ENCODE results near the gene IFITM2. TPM values are rescaled to one million over a fixed set of nuclear protein-coding genes. Genes with fewer than 3 reads are reported as not detected.

Gene IFITM2
- total RNA-seq, 4 donors from 2014 or later, result 83.2 to 318 (median 92.9) TPM

DNA sequence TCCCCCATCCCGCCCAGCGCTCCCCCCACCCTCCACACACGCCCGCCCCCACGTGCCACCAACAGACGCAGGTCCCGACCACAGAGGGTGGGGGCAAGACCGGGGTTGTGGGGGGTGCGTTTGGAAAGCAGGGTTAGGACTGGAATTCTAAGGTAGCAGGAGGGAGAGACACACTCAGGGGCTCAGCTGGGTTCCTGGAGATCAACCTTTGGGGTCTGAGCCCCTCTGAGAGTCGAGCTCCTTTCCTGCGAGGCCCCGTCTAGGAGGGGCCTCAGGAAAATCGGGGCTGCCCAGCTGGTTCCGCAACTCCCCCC lies 18.3 kb upstream of the IFITM2 start:
- Histone ChIP-seq H3K4me1 (peaks cover 13 to 20% of the 10 kb centered on the region in 2 donors), H3K27ac (peak overlapping the region in 2 of 3 donors; percentile 17 to 28), H3K36me3 (no peaks in the 10 kb centered on the region), H3K4me3 (replicated peaks in 1 of 3) (peak overlapping the region in 1 of 3 donors; percentile 73), H3K27me3 (no peaks in the 10 kb centered on the region), H3K9me3 (no peaks in the 10 kb centered on the region)
- intact Hi-C loops (cut with DNase I), result loop anchor here (10.0 kb wide), 1 partner anchor 85 kb away; the partner anchor contains the start of genes BET1L and RIC8A
- 30 to 60% methylated on average over 1 to 2 of the region's 14 CpGs for WGBS, 2 donors
- TF ChIP-seq CTCF (IDR thresholded peaks at IDR 0.05) (no peak), POLR2A (IDR thresholded peaks at IDR 0.05) (no peak)
- DNase-seq, result peak in 1 of 2 donors; percentile 7

- no peaks in the 10 kb centered on the region for H3K36me3 ChIP-seq
- no peaks in the 10 kb centered on the region for H3K27me3 ChIP-seq
- WGBS, 2 donors, result 87 to 88% methylated on average over 25 to 39 of the region's 48 CpGs
- peak; percentile 3 to 5 for DNase-seq
- peak overlapping the region in 1 of 3 donors; percentile 73 for H3K4me3 ChIP-seq (replicated peaks in 1 of 3)
- H3K9me3 ChIP-seq, result no peaks in the 10 kb centered on the region
- H3K27ac ChIP-seq, result peak overlapping the region in 1 of 3 donors; percentile 28
- peaks cover 13 to 20% of the 10 kb centered on the region in 2 donors for H3K4me1 ChIP-seq
- TF ChIP-seq POLR2A (IDR thresholded peaks at IDR 0.05), result no peak
- TF ChIP-seq CTCF (IDR thresholded peaks at IDR 0.05), result no peak
- intact Hi-C loops (cut with DNase I), result loop anchor here (10.0 kb wide), 1 partner anchor 85 kb away; the partner anchor contains the start of genes BET1L and RIC8A
Observed at GRCh38 chr11:289712-290620, 17.6 kb upstream of the IFITM2 start.

- Histone ChIP-seq H3K9me3 (no peaks in the 10 kb centered on the region), H3K4me1 (peaks cover 13 to 20% of the 10 kb centered on the region in 2 donors), H3K27me3 (no peaks in the 10 kb centered on the region), H3K36me3 (no peaks in the 10 kb centered on the region), H3K4me3 (replicated peaks in 1 of 3) (no peak overlapping the region), H3K27ac (no peak overlapping the region)
- intact Hi-C loops (cut with DNase I), result no loop called here
- TF ChIP-seq POLR2A (IDR thresholded peaks at IDR 0.05) (no peak), CTCF (IDR thresholded peaks at IDR 0.05) (no peak)
- WGBS, 2 donors, result 80 to 94% methylated on average over 1 to 5 of the region's 13 CpGs
- DNase-seq, result peak in 1 of 2 donors; percentile 1
Observed at GRCh38 chr11:290621-291231, 16.9 kb upstream of the IFITM2 start.

DNA sequence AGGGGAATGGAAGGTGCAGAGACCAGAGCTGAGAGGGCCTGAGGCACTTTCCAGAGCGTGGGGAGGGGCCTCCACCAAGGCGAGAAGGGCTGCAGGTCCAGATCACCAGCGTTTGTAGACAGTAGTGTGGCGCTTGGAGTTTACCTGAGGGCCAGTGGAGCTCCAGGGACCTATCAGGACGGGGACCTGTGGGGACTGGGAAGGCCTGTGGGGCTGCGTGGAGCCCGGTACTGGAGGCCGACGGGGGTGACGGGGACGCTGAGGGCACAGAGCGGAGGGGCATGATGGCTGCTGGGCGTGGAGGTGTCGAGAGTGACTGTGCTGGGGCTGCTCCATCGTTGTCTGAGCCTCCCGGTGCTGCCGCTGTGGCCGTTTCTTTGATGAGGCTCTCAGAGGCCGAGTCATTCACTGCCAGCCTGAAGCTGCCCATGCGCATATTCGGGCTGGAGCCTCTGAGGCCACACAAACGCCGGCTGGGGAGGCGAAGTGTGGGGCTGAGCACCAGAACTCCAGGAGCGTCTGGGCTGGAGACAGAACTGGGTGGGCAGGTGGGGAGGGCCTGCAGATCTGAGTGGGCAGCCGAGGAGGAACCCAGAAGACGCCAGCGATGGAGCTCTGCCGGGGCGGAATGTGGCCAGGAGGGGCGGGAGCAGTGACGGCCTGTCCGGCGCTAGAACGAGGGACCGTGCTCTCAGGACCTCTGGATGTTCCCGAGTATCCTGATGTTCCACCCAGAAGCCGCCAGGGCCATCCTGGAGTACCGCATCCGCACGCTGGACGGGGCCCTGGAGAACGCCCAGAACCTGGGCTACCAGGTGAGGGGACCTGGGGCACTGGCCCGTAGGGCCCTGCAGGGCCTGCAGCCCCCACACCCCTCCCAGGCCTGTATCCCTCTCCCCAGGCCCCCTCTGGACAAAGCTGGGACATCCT lies 16.1 kb upstream of the IFITM2 start:
- Histone ChIP-seq H3K36me3 (no peaks in the 10 kb centered on the region), H3K4me1 (peaks cover 13 to 20% of the 10 kb centered on the region in 2 donors), H3K9me3 (no peaks in the 10 kb centered on the region), H3K27ac (no peak overlapping the region), H3K4me3 (replicated peaks in 1 of 3) (no peak overlapping the region), H3K27me3 (no peaks in the 10 kb centered on the region)
- TF ChIP-seq CTCF (IDR thresholded peaks at IDR 0.05) (no peak), POLR2A (IDR thresholded peaks at IDR 0.05) (no peak)
- intact Hi-C loops (cut with DNase I), result no loop called here
- DNase-seq, result no peak
- WGBS, 2 donors, result 91 to 94% methylated on average over 39 of the region's 44 CpGs

Data from thyroid gland (tissue), 4 donors.